ENCODE results near the gene NXN. TPM values are rescaled to one million over a fixed set of nuclear protein-coding genes. Genes with fewer than 3 reads are reported as not detected.
"Not testable (repeated sequence)": the region's sequence is repeated elsewhere in the genome, so short reads cannot be mapped to it uniquely, and the experiment has no call there.

The NXN gene
- total RNA-seq, 8 experiments from 2014 or later, result 1.0 to 66.4 (median 22.6) TPM

DNA sequence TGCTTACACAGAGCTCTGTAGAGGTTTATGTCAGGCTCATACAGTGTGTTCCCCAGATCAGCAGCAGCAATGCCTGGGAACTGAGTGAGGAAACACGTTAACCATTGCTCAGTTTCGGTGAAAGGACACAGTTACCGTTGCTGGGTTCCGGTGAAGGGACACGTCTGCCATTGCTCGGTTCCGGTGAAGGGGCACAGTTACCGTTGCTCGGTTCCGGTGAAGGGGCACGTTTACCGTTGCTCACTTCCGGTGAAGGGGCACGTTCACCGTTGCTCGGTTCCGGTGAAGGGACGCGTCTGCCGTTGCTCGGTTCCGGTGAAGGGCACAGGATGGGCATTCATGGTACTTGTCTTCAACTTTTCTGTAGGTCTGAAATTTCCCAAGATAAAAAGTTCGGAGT lies 115.7 kb downstream of the NXN start:
- in situ Hi-C loops (cut with MboI; ENCODE audit: low pct_unique_long_range_greater_than_20kb in 2 of 9, low sequenced_read_pairs in 9 of 9, unreplicated experiment in 9 of 9), result no loop called here
- WGBS, 10 experiments, result 80 to 100% (median 88%) methylated on average over 1 to 15 of the region's 23 CpGs; no CpG with 5 or more reads in 2 of the 10 experiments
- no peak for ATAC-seq (replicated peaks in 6 of 8)
- Histone ChIP-seq H3K4me3 (no peak overlapping the region), H3K4me1 (replicated peaks in 1 of 2) (peaks cover 0 to 6% of the 10 kb centered on the region in 2 donors), H3K27ac (no peak overlapping the region)

DNA sequence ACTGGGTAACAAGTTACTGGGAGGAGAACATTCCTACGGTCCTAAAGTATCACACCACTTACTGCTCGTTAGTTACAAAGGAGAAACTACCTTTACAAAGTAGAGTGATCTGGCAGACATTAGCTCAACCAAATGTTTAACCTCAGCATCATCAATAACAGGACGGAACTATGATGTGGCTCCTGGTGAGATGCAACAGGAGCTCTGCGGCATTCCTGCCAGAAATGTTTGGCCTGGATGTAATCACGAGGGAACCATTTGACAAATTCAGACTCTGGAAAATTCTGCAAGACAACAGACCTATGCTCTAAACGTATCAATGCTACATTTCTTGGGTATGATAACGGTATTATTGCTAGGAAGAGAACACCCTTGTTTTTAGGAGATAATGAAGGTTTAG lies 117.0 kb downstream of the NXN start:
- H3K4me1 ChIP-seq (replicated peaks in 1 of 2), result peaks cover 0 to 9% of the 10 kb centered on the region in 2 donors
- H3K27ac ChIP-seq, result no peak overlapping the region
- no peak overlapping the region for H3K4me3 ChIP-seq
- WGBS, 10 experiments, result 59 to 100% (median 94%) methylated on average over 1 to 7 of the region's 7 CpGs; no CpG with 5 or more reads in 2 of the 10 experiments
- in situ Hi-C loops (cut with MboI; ENCODE audit: low pct_unique_long_range_greater_than_20kb in 2 of 9, low sequenced_read_pairs in 9 of 9, unreplicated experiment in 9 of 9), result no loop called here
- ATAC-seq (replicated peaks in 6 of 8), result no peak

DNA sequence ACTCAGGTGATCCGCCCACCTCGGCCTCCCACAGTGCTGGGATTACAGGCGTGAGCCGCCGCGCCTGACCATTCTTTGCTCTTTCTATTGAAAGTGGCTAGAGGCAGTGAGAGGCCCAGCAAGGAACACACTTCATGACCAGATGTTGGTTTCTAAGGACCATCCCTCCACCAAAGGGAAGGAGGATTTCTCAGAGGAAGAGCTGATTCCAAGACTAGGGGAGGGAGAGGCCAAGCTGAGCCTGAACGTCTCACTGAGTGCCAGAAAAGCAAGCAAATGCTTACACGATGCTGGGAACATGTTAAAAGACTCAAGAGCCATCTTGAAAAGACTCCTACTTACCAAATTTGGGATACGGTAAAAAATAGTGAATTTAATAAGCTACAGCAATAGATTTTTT lies 118.2 kb downstream of the NXN start:
- Histone ChIP-seq H3K27ac (no peak overlapping the region), H3K4me1 (replicated peaks in 1 of 2) (peaks cover 0 to 9% of the 10 kb centered on the region in 2 donors), H3K4me3 (no peak overlapping the region)
- in situ Hi-C loops (cut with MboI; ENCODE audit: low pct_unique_long_range_greater_than_20kb in 2 of 9, low sequenced_read_pairs in 9 of 9, unreplicated experiment in 9 of 9), result no loop called here
- ATAC-seq (replicated peaks in 6 of 8), result no peak
- 42 to 88% (median 70%) methylated on average over 2 to 7 of the region's 9 CpGs; no CpG with 5 or more reads in 1 of the 10 experiments for WGBS, 10 experiments

DNA sequence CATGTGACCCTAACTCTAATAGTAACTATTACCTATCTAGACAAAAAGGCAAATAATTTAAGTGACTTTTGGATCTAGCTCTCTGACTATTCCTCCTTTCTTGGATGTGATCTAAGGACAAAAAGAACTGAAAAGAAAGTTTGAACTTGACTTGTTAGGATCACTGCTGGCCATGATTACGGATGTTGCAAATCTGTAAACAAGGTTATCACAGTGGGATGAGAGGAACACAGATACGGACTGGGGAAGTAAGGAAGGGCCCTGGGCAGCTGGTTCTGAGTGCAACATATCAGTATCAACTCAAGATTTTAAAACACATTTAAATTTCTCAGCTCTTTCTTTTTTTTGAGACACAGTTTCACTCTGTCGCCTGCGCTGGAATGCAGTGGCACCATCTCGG lies 118.8 kb downstream of the NXN start:
- no peak for ATAC-seq (replicated peaks in 6 of 8)
- 51 to 100% (median 93%) methylated on average over 1 to 5 of the region's 5 CpGs for WGBS, 10 experiments
- no peak overlapping the region for H3K4me3 ChIP-seq
- peaks cover 0 to 9% of the 10 kb centered on the region in 2 donors for H3K4me1 ChIP-seq (replicated peaks in 1 of 2)
- in situ Hi-C loops (cut with MboI; ENCODE audit: low pct_unique_long_range_greater_than_20kb in 2 of 9, low sequenced_read_pairs in 9 of 9, unreplicated experiment in 9 of 9), result no loop called here
- H3K27ac ChIP-seq, result no peak overlapping the region

DNA sequence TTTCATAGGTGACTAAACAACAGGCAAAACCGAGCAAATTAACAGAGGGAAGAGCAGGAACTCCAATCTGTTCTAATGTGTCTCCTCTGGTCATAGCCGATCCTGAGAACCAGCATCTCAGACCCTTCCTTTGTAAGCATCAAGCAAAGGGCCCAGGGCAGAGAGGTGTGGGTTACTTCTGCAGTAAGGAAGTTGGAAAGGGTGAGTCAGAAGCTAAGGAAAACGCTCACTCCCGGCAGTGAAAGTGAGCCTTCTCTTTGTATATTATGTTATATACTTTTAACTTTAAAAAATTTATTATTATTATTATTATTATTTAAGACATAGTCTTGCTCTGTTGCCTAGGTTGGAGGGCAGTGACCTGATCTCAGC lies 119.8 kb downstream of the NXN start:
- Histone ChIP-seq H3K4me3 (no peak overlapping the region), H3K4me1 (replicated peaks in 1 of 2) (peaks cover 0 to 9% of the 10 kb centered on the region in 2 donors), H3K27ac (peak overlapping the region in 1 of 2 donors; percentile 15)
- ATAC-seq (replicated peaks in 6 of 8), result peak in 1 of 8 experiments; percentile 52
- in situ Hi-C loops (cut with MboI; ENCODE audit: low pct_unique_long_range_greater_than_20kb in 2 of 9, low sequenced_read_pairs in 9 of 9, unreplicated experiment in 9 of 9), result no loop called here
- 0 to 100% (median 77%) methylated on average over 1 to 4 of the region's 4 CpGs; no CpG with 5 or more reads in 3 of the 10 experiments for WGBS, 10 experiments

DNA sequence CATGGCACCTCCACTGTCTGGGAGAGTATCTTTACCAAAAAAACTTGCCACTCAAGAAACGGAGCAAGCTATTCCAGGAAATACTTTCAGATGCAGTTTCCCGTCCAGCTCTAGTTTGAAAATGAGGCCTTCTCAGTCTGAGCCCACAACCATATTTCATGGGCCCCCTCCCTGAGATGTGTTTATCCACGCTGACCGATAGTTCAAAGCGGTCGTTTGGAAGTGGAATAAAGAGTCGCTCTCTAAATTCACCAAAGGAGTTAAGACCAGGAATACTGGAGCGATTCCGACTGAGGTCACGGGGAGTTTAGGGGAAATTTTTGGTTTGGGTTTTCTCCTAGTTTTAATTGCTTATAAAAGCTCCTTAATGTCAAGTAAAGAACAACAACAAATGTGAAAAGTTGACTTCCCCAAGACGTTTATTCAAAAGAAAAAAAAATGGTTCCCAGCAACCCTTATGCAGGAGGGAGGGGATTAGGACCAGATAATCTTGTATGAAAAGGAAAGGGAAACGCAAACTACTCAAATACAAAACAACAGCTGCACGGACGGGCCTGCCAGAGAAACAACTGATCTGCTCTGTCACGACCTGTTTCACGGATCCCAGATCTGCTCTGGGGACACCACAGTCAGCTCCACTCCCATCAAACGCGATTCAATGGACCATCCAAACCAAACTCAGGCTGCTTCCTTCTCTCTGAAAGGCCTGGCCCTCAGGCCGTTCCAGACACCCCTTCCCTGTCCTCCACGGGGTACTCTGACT lies 120.3 kb downstream of the NXN start:
- 19 to 100% (median 74%) methylated on average over 1 to 17 of the region's 20 CpGs for WGBS, 10 experiments
- in situ Hi-C loops (cut with MboI; ENCODE audit: low pct_unique_long_range_greater_than_20kb in 2 of 9, low sequenced_read_pairs in 9 of 9, unreplicated experiment in 9 of 9), result no loop called here
- Histone ChIP-seq H3K27ac (peak overlapping the region in 1 of 2 donors; percentile 15), H3K4me1 (replicated peaks in 1 of 2) (peaks cover 0 to 9% of the 10 kb centered on the region in 2 donors), H3K4me3 (no peak overlapping the region)
- ATAC-seq (replicated peaks in 6 of 8), result peak in 1 of 8 experiments; percentile 50

DNA sequence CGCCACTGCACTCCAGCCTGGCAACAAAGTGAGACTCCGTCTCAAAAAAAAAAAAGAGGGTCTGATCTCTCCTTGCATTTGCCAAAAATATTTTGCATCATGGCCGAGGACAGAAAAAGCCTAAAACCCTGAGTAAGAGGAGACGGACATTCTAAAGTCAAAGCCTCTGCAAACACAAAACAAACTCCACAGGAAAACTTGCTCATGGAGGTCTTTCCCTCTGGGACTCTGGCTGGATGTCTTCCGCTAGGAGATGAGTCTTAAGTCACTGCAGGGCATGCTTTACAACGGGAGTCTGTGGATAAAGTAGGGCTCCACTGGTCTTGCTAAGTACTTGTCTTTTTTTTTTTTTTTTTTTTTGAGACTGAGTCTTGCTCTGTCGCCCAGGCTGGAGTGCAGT lies 123.4 kb downstream of the NXN start:
- in situ Hi-C loops (cut with MboI; ENCODE audit: low pct_unique_long_range_greater_than_20kb in 2 of 9, low sequenced_read_pairs in 9 of 9, unreplicated experiment in 9 of 9), result no loop called here
- Histone ChIP-seq H3K4me3 (no peak overlapping the region), H3K27ac (no peak overlapping the region), H3K4me1 (replicated peaks in 1 of 2) (peaks cover 11 to 17% of the 10 kb centered on the region in 2 donors)
- 20 to 100% (median 99%) methylated on average over 1 to 4 of the region's 7 CpGs; no CpG with 5 or more reads in 4 of the 10 experiments for WGBS, 10 experiments
- ATAC-seq (replicated peaks in 6 of 8), result no peak

DNA sequence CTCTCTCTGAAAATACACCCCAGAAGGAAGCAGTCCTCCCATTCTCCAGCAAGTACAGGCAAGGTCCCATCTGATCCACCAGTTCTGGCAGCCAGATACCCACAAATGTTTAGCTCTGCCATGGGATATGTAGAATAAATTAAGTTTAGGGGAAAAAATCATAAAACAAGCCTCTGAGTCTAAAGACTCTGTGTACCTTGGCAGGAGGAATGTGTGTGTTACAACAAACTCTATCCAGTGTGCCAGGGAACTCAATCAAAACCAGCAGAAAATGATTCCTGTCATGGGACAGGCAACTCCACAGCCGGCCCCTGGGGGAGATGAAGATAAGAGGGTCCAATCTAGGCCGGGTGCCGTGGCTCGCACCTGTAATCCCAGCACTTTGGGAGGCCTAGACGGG lies 124.0 kb downstream of the NXN start:
- in situ Hi-C loops (cut with MboI; ENCODE audit: low pct_unique_long_range_greater_than_20kb in 2 of 9, low sequenced_read_pairs in 9 of 9, unreplicated experiment in 9 of 9), result no loop called here
- H3K4me1 ChIP-seq (replicated peaks in 1 of 2), result peaks cover 15 to 23% of the 10 kb centered on the region in 2 donors
- ATAC-seq (replicated peaks in 6 of 8), result peak in 1 of 8 experiments; percentile 16
- 93 to 100% methylated on average over 1 to 5 of the region's 5 CpGs; no CpG with 5 or more reads in 8 of the 10 experiments for WGBS, 10 experiments
- no peak overlapping the region for H3K4me3 ChIP-seq
- no peak overlapping the region for H3K27ac ChIP-seq

DNA sequence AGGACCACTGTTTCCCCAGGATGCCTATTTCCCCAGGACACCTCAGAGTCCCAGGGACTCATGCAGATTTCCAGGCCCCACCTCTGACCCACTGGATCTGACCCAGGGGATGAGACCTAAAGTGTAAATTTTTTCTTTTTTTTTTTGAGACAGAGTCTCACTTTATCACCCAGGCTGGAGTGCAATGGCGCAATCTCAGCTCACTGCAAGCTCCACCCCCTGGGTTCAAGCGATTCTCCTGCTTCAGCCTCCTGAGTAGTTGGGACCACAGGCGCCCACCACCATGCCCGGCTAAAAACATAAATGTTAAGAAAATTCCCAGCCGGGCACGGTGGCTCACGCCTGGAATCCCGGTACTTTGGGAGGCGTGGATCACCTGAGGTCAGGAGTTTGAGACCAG lies 126.7 kb downstream of the NXN start:
- H3K4me1 ChIP-seq (replicated peaks in 1 of 2), result peaks cover 15 to 37% of the 10 kb centered on the region in 2 donors
- ATAC-seq (replicated peaks in 6 of 8); H3K4me3 ChIP-seq; in situ Hi-C loops (cut with MboI; ENCODE audit: low pct_unique_long_range_greater_than_20kb in 2 of 9, low sequenced_read_pairs in 9 of 9, unreplicated experiment in 9 of 9); H3K27ac ChIP-seq: not testable (repeated sequence)
- 83 to 100% (median 90%) methylated on average over 1 to 9 of the region's 9 CpGs; no CpG with 5 or more reads in 4 of the 10 experiments for WGBS, 10 experiments

DNA sequence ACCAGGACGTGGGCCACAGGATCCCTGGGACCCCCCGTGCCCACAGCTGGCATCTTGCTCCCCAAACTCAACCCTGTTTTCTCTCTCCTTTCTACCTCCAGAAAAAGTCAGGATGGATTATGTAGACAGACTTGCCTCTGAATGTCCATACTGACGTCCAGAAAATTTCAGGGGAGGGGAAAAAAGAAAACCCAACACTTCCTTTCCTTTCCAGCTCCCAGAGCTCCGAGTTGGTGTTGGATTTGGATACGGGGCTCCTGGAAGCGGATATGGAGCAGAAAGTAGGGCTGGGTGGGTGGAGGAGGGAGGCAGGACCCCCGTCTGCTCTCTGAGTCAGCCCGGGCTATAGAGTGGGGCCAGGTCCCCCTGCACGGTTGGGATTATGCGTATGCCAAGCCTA lies 127.2 kb downstream of the NXN start:
- Histone ChIP-seq H3K4me1 (replicated peaks in 1 of 2) (peaks cover 15 to 37% of the 10 kb centered on the region in 2 donors), H3K4me3 (no peak overlapping the region), H3K27ac (no peak overlapping the region)
- in situ Hi-C loops (cut with MboI; ENCODE audit: low pct_unique_long_range_greater_than_20kb in 2 of 9, low sequenced_read_pairs in 9 of 9, unreplicated experiment in 9 of 9), result no loop called here
- no peak for ATAC-seq (replicated peaks in 6 of 8)
- WGBS, 10 experiments, result 70 to 100% (median 90%) methylated on average over 1 to 2 of the region's 10 CpGs; no CpG with 5 or more reads in 5 of the 10 experiments

DNA sequence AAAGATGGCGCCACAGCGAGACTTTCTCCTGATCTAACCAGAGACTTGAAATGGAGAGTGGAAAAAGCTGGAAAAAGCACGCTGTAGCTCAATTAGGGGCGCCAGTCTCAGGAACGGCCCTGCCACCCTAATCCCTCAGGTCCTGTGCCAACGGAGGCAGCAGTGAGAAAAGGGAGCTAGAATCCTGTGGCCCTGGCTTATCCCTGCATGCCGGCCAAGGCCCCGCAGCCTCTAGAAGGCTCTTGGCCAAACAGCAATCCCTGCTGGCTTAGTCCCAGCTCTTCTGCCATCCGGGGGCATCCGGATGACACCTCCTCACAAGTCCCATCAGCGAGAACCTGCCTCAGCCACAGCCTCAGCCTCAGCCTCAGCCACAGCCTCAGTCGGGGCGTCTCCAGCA lies 127.7 kb downstream of the NXN start:
- in situ Hi-C loops (cut with MboI; ENCODE audit: low pct_unique_long_range_greater_than_20kb in 2 of 9, low sequenced_read_pairs in 9 of 9, unreplicated experiment in 9 of 9), result no loop called here
- Histone ChIP-seq H3K27ac (no peak overlapping the region), H3K4me1 (replicated peaks in 1 of 2) (peaks cover 15 to 37% of the 10 kb centered on the region in 2 donors), H3K4me3 (no peak overlapping the region)
- 69 to 93% (median 87%) methylated on average over 1 to 8 of the region's 13 CpGs; no CpG with 5 or more reads in 2 of the 10 experiments for WGBS, 10 experiments
- no peak for ATAC-seq (replicated peaks in 6 of 8)

DNA sequence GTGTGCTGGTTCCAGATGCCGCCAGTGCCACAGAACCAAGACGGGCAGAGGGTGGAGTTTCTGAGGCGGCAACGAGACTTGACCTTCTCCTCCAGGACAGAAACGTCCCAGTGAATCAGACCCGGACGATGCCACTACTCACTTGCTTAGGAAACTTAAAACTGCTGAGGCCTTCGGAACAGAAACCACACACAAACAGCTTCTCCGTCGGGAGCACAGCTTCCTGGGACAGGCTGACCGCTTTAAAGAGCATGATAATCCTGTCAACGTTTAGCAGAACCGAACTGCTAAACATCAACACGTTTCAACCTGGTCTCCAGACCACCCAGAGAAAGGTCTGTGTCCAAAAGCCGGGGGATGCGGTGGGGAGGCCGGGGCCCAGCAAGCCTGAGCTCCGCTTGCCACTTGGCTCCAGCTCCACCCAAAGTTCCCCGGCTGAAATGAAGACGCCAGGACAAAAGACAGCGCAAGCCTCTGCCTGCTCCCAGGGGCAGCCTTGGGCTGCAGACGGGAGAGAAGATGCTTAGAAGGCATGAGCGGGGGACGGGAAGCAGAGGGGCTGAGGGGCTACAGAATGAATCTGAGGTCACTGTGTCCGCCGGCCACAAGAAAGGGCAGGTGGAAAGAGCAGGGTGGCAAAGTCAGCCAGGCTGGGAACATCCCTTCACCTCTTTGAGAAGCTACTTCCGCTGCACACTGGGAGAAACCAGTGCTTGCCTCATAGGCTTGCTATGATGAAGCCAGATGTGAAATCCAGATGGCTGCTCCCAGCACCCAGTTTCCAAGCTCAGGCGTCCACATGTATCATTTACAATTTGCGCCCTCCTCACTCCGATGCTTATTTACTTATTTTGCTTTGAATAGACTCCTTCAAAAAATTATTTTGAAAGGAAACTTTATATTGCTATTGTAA lies 128.5 kb downstream of the NXN start:
- Histone ChIP-seq H3K4me3 (no peak overlapping the region), H3K4me1 (replicated peaks in 1 of 2) (peaks cover 15 to 37% of the 10 kb centered on the region in 2 donors), H3K27ac (peak overlapping the region; percentile 30 to 32)
- in situ Hi-C loops (cut with MboI; ENCODE audit: low pct_unique_long_range_greater_than_20kb in 2 of 9, low sequenced_read_pairs in 9 of 9, unreplicated experiment in 9 of 9), result no loop called here
- ATAC-seq (replicated peaks in 6 of 8), result peak in 7 of 8 experiments; percentile 34 to 79 (median 52)
- 0 to 100% (median 65%) methylated on average over 1 to 12 of the region's 30 CpGs; no CpG with 5 or more reads in 2 of the 10 experiments for WGBS, 10 experiments
